Measurements from ENCODE around the gene OPN4. TPM values are rescaled to one million over a fixed set of nuclear protein-coding genes. Genes with fewer than 3 reads are reported as not detected.

OPN4 gene
- total and polyA plus RNA-seq, 3 donors from 2014 or later = 0.19 TPM; not detected in 2

GRCh38 chr10:86653379-86653778, 968 bp upstream of the OPN4 start:
- no peaks in the 10 kb centered on the region for H3K27me3 ChIP-seq
- no peak for TF ChIP-seq POLR2A (IDR thresholded peaks at IDR 0.05)
- H3K36me3 ChIP-seq (ENCODE audit: low read depth, missing control alignments) = no peaks in the 10 kb centered on the region
- no peak overlapping the region for H3K4me3 ChIP-seq
- DNase-seq = no peak
- 90 to 95% methylated on average over 3 of the region's 3 CpGs for WGBS, 2 donors
- no peak overlapping the region for H3K27ac ChIP-seq
- H3K4me1 ChIP-seq = peaks cover 12% of the 10 kb centered on the region
- intact Hi-C loops (cut with DNase I; ENCODE audit: low total_unique reads) = no loop called here
- no peaks in the 10 kb centered on the region for H3K9me3 ChIP-seq

GRCh38 chr10:86653987-86654386, 360 bp upstream of the OPN4 start:
- Histone ChIP-seq H3K4me1 (peaks cover 8% of the 10 kb centered on the region), H3K9me3 (no peaks in the 10 kb centered on the region), H3K36me3 (ENCODE audit: low read depth, missing control alignments) (no peaks in the 10 kb centered on the region), H3K4me3 (no peak overlapping the region), H3K27ac (no peak overlapping the region), H3K27me3 (no peaks in the 10 kb centered on the region)
- 92 to 97% methylated on average over 3 of the region's 3 CpGs for WGBS, 2 donors
- no peak for DNase-seq
- intact Hi-C loops (cut with DNase I; ENCODE audit: low total_unique reads) = no loop called here
- TF ChIP-seq POLR2A (IDR thresholded peaks at IDR 0.05) = no peak
- TF ChIP-seq CTCF (IDR thresholded peaks at IDR 0.05) = no peak

GRCh38 chr10:86655173-86655540, 810 bp downstream of the OPN4 start:
- H3K9me3 ChIP-seq = no peaks in the 10 kb centered on the region
- intact Hi-C loops (cut with DNase I; ENCODE audit: low total_unique reads) = no loop called here
- TF ChIP-seq POLR2A (IDR thresholded peaks at IDR 0.05) (no peak), CTCF (IDR thresholded peaks at IDR 0.05) (no peak)
- no peak for DNase-seq
- no peak overlapping the region for H3K4me3 ChIP-seq
- WGBS, 2 donors = 97% methylated on average over 4 of the region's 4 CpGs; no CpG with 5 or more reads in 1 of the 2 donors
- no peaks in the 10 kb centered on the region for H3K36me3 ChIP-seq (ENCODE audit: low read depth, missing control alignments)
- H3K4me1 ChIP-seq = no peaks in the 10 kb centered on the region
- no peak overlapping the region for H3K27ac ChIP-seq
- no peaks in the 10 kb centered on the region for H3K27me3 ChIP-seq

GRCh38 chr10:86655596-86655995, 1.2 kb downstream of the OPN4 start:
- no peak for TF ChIP-seq CTCF (IDR thresholded peaks at IDR 0.05)
- no peak for TF ChIP-seq POLR2A (IDR thresholded peaks at IDR 0.05)
- intact Hi-C loops (cut with DNase I; ENCODE audit: low total_unique reads) = no loop called here
- Histone ChIP-seq H3K27ac (no peak overlapping the region), H3K4me3 (no peak overlapping the region), H3K4me1 (no peaks in the 10 kb centered on the region), H3K9me3 (no peaks in the 10 kb centered on the region), H3K27me3 (no peaks in the 10 kb centered on the region), H3K36me3 (ENCODE audit: low read depth, missing control alignments) (no peaks in the 10 kb centered on the region)
- 100% methylated on average over 3 of the region's 3 CpGs; no CpG with 5 or more reads in 1 of the 2 donors for WGBS, 2 donors
- DNase-seq = no peak

- WGBS, 2 donors = 90 to 97% methylated on average over 2 to 8 of the region's 8 CpGs
- Histone ChIP-seq H3K4me3 (no peak overlapping the region), H3K9me3 (no peaks in the 10 kb centered on the region), H3K4me1 (peaks cover 10% of the 10 kb centered on the region), H3K27ac (no peak overlapping the region), H3K27me3 (no peaks in the 10 kb centered on the region), H3K36me3 (ENCODE audit: low read depth, missing control alignments) (no peaks in the 10 kb centered on the region)
- no peak for TF ChIP-seq POLR2A (IDR thresholded peaks at IDR 0.05)
- TF ChIP-seq CTCF (IDR thresholded peaks at IDR 0.05) = no peak
- DNase-seq = no peak
- intact Hi-C loops (cut with DNase I; ENCODE audit: low total_unique reads) = no loop called here
These were observed 2.7 kb downstream of the OPN4 start for GRCh38 chr10:86657011-86657395.

Measured in testis (tissue), 3 donors.